ENCODE data around the gene CASP9.

DNA sequence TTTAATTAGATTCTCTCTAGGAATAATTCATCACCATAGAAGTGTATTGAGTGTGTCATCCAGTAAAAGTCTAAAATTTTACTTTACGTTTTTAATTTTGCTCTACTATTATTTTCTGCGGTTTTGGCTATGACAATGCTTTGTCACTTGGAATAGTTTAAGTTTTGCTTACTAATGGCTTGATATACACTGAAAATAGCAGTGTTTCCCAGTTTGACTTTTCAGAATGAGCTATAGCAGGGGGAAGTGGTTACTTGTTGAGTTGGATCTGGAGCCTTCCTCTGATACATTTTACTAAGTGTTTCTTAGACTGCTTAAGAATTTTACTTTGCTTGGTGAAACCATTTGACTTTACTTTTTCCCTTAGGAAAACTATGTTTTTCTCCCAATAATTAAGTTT, 7.7 kb upstream of the CASP9 start:
- TF ChIP-seq, protein P1, sequence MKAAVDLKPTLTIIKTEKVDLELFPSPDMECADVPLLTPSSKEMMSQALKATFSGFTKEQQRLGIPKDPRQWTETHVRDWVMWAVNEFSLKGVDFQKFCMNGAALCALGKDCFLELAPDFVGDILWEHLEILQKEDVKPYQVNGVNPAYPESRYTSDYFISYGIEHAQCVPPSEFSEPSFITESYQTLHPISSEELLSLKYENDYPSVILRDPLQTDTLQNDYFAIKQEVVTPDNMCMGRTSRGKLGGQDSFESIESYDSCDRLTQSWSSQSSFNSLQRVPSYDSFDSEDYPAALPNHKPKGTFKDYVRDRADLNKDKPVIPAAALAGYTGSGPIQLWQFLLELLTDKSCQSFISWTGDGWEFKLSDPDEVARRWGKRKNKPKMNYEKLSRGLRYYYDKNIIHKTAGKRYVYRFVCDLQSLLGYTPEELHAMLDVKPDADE (IDR thresholded peaks at IDR 0.05), result no peak
- TF ChIP-seq, protein P2, sequence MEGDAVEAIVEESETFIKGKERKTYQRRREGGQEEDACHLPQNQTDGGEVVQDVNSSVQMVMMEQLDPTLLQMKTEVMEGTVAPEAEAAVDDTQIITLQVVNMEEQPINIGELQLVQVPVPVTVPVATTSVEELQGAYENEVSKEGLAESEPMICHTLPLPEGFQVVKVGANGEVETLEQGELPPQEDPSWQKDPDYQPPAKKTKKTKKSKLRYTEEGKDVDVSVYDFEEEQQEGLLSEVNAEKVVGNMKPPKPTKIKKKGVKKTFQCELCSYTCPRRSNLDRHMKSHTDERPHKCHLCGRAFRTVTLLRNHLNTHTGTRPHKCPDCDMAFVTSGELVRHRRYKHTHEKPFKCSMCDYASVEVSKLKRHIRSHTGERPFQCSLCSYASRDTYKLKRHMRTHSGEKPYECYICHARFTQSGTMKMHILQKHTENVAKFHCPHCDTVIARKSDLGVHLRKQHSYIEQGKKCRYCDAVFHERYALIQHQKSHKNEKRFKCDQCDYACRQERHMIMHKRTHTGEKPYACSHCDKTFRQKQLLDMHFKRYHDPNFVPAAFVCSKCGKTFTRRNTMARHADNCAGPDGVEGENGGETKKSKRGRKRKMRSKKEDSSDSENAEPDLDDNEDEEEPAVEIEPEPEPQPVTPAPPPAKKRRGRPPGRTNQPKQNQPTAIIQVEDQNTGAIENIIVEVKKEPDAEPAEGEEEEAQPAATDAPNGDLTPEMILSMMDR (conservative IDR thresholded peaks at IDR 0.05; ENCODE audit: low read depth in 2 of 2), result no peak
- TF ChIP-seq POLR2AphosphoS5 (IDR thresholded peaks at IDR 0.05; ENCODE audit: low read depth) (no peak), EZH2phosphoT487 (IDR thresholded peaks at IDR 0.05; ENCODE audit: unreplicated experiment) (no peak), EZH2 (IDR thresholded peaks at IDR 0.05; ENCODE audit: low read depth, unreplicated experiment) (no peak), STAT1 (IDR thresholded peaks at IDR 0.05; ENCODE audit: unreplicated experiment) (no peak), JUNB (IDR thresholded peaks at IDR 0.05; ENCODE audit: unreplicated experiment) (no peak)
- TF ChIP-seq, protein P3, sequence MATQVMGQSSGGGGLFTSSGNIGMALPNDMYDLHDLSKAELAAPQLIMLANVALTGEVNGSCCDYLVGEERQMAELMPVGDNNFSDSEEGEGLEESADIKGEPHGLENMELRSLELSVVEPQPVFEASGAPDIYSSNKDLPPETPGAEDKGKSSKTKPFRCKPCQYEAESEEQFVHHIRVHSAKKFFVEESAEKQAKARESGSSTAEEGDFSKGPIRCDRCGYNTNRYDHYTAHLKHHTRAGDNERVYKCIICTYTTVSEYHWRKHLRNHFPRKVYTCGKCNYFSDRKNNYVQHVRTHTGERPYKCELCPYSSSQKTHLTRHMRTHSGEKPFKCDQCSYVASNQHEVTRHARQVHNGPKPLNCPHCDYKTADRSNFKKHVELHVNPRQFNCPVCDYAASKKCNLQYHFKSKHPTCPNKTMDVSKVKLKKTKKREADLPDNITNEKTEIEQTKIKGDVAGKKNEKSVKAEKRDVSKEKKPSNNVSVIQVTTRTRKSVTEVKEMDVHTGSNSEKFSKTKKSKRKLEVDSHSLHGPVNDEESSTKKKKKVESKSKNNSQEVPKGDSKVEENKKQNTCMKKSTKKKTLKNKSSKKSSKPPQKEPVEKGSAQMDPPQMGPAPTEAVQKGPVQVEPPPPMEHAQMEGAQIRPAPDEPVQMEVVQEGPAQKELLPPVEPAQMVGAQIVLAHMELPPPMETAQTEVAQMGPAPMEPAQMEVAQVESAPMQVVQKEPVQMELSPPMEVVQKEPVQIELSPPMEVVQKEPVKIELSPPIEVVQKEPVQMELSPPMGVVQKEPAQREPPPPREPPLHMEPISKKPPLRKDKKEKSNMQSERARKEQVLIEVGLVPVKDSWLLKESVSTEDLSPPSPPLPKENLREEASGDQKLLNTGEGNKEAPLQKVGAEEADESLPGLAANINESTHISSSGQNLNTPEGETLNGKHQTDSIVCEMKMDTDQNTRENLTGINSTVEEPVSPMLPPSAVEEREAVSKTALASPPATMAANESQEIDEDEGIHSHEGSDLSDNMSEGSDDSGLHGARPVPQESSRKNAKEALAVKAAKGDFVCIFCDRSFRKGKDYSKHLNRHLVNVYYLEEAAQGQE (IDR thresholded peaks at IDR 0.05; ENCODE audit: unreplicated experiment), result no peak
